ENCODE data around the gene COG5. TPM values are rescaled to one million over a fixed set of nuclear protein-coding genes. Genes with fewer than 3 reads are reported as not detected.
"Not testable (repeated sequence)": the region's sequence is repeated elsewhere in the genome, so short reads cannot be mapped to it uniquely, and the experiment has no call there.

Gene COG5
- total RNA-seq, 1 experiment from 2014 or later = 28.8 TPM

GRCh38 chr7:107242267-107242666 lies 321.5 kb downstream of the COG5 start:
- in situ Hi-C loops (cut with HindIII; ENCODE audit: low pct_unique_long_range_greater_than_20kb, low sequenced_read_pairs) = no loop called here
- no peak for DNase-seq (ENCODE audit: low read depth, low spot score)

- no peak for DNase-seq (ENCODE audit: low read depth, low spot score)
- in situ Hi-C loops (cut with HindIII; ENCODE audit: low pct_unique_long_range_greater_than_20kb, low sequenced_read_pairs) = no loop called here
Measured at GRCh38 chr7:107237451-107237850, 326.3 kb downstream of the COG5 start.

- DNase-seq (ENCODE audit: low read depth, low spot score) = no peak
- in situ Hi-C loops (cut with HindIII; ENCODE audit: low pct_unique_long_range_greater_than_20kb, low sequenced_read_pairs) = no loop called here
Measured at GRCh38 chr7:107236862-107237261, 326.9 kb downstream of the COG5 start.

GRCh38 chr7:107234436-107234835 lies 329.3 kb downstream of the COG5 start:
- in situ Hi-C loops (cut with HindIII; ENCODE audit: low pct_unique_long_range_greater_than_20kb, low sequenced_read_pairs) = no loop called here
- DNase-seq (ENCODE audit: low read depth, low spot score) = no peak

GRCh38 chr7:107233981-107234380 lies 329.7 kb downstream of the COG5 start:
- no peak for DNase-seq (ENCODE audit: low read depth, low spot score)
- in situ Hi-C loops (cut with HindIII; ENCODE audit: low pct_unique_long_range_greater_than_20kb, low sequenced_read_pairs) = no loop called here

GRCh38 chr7:107233174-107233573 lies 330.5 kb downstream of the COG5 start:
- in situ Hi-C loops (cut with HindIII; ENCODE audit: low pct_unique_long_range_greater_than_20kb, low sequenced_read_pairs) = no loop called here
- DNase-seq (ENCODE audit: low read depth, low spot score) = peak; percentile 30

- DNase-seq (ENCODE audit: low read depth, low spot score) = peak; percentile 21
- in situ Hi-C loops (cut with HindIII; ENCODE audit: low pct_unique_long_range_greater_than_20kb, low sequenced_read_pairs) = no loop called here
Measured at GRCh38 chr7:107232568-107233090, 331.1 kb downstream of the COG5 start.

- in situ Hi-C loops (cut with HindIII; ENCODE audit: low pct_unique_long_range_greater_than_20kb, low sequenced_read_pairs) = no loop called here
Measured at GRCh38 chr7:107230334-107230733, 333.4 kb downstream of the COG5 start.

GRCh38 chr7:107228291-107228690 lies 335.4 kb downstream of the COG5 start:
- no peak for DNase-seq (ENCODE audit: low read depth, low spot score)
- in situ Hi-C loops (cut with HindIII; ENCODE audit: low pct_unique_long_range_greater_than_20kb, low sequenced_read_pairs) = no loop called here

More at GRCh38 chr7:107230334-107230733, 333.4 kb downstream of the COG5 start:
- no peak for DNase-seq (ENCODE audit: low read depth, low spot score)

GRCh38 chr7:107224374-107225223 lies 339.1 kb downstream of the COG5 start:
- in situ Hi-C loops (cut with HindIII; ENCODE audit: low pct_unique_long_range_greater_than_20kb, low sequenced_read_pairs) = no loop called here
- peak; percentile 34 for DNase-seq (ENCODE audit: low read depth, low spot score)

- DNase-seq (ENCODE audit: low read depth, low spot score); in situ Hi-C loops (cut with HindIII; ENCODE audit: low pct_unique_long_range_greater_than_20kb, low sequenced_read_pairs): not testable (repeated sequence)
Measured at GRCh38 chr7:107220806-107221205, 342.9 kb downstream of the COG5 start.

- DNase-seq (ENCODE audit: low read depth, low spot score) = no peak
- in situ Hi-C loops (cut with HindIII; ENCODE audit: low pct_unique_long_range_greater_than_20kb, low sequenced_read_pairs) = no loop called here
Measured at GRCh38 chr7:107220356-107220755, 343.4 kb downstream of the COG5 start.

- DNase-seq (ENCODE audit: low read depth, low spot score) = no peak
- in situ Hi-C loops (cut with HindIII; ENCODE audit: low pct_unique_long_range_greater_than_20kb, low sequenced_read_pairs) = no loop called here
Measured at GRCh38 chr7:107219563-107220244, 344.0 kb downstream of the COG5 start.

GRCh38 chr7:107213945-107214344 lies 349.8 kb downstream of the COG5 start:
- in situ Hi-C loops (cut with HindIII; ENCODE audit: low pct_unique_long_range_greater_than_20kb, low sequenced_read_pairs) = no loop called here
- no peak for DNase-seq (ENCODE audit: low read depth, low spot score)

- in situ Hi-C loops (cut with HindIII; ENCODE audit: low pct_unique_long_range_greater_than_20kb, low sequenced_read_pairs) = no loop called here
Measured at GRCh38 chr7:107213193-107213788, 350.4 kb downstream of the COG5 start.

GRCh38 chr7:107212725-107213124 lies 351.0 kb downstream of the COG5 start:
- no peak for DNase-seq (ENCODE audit: low read depth, low spot score)
- in situ Hi-C loops (cut with HindIII; ENCODE audit: low pct_unique_long_range_greater_than_20kb, low sequenced_read_pairs) = no loop called here

More at GRCh38 chr7:107213193-107213788, 350.4 kb downstream of the COG5 start:
- no peak for DNase-seq (ENCODE audit: low read depth, low spot score)

GRCh38 chr7:107210400-107210799 lies 353.3 kb downstream of the COG5 start:
- in situ Hi-C loops (cut with HindIII; ENCODE audit: low pct_unique_long_range_greater_than_20kb, low sequenced_read_pairs) = no loop called here
- DNase-seq (ENCODE audit: low read depth, low spot score) = no peak

GRCh38 chr7:107209565-107209964 lies 354.2 kb downstream of the COG5 start:
- in situ Hi-C loops (cut with HindIII; ENCODE audit: low pct_unique_long_range_greater_than_20kb, low sequenced_read_pairs) = no loop called here
- no peak for DNase-seq (ENCODE audit: low read depth, low spot score)
